Measurements from ENCODE around the gene FARSA.
"Not testable (repeated sequence)": the region's sequence is repeated elsewhere in the genome, so short reads cannot be mapped to it uniquely, and the experiment has no call there.

FARSA gene

DNA sequence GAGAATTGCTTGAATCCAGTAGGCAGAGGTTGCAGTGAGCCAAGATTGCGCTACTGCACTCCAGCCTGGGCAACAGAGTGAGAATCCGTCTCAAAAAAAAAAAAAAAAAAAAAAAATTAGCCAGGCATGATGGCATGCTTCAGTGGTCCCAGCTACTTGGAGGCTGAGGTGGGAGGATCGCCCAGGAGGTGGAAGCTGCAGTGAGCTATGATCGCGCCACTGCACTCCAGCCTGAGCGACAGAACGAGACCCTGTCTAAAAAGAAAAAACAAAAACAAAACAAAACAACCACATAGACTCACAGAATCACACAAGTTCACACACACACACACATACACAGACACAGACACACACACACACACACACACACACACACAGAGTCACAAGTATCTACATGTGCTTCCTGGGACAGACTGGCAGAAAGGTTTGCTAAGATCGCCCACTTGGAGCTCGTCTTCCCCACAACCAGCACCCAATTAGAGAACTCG, 43.2 kb downstream of the FARSA start:
- DNase-seq (ENCODE audit: low read depth), result not testable (repeated sequence)

DNA sequence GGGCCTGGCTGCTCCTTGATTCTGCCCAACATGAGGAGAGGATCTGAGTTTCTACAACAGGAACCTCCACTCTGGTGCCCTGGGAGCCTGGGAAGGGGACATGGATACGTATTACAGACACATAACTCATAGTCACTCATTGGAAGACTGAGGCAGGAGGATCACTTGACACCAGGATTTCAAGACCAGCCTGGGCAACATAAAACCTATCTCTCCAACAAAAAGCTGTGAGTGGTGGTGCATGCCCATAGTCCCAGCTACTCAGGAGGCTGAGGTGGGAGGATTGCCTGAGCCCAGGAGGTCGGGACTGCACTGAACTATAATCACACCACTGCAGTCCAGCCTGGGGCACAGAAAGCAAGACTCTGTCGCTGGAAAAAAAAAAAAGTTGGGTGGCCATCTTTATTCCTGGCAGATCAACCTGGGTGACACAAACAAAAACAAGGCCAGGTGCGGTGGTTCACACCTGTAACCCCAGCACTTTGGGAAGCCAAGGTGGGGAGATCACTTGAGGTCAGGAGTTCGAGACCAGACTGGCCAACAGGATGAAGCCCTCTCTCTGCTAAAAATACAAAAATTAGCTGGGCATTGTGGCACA, 45.4 kb downstream of the FARSA start:
- DNase-seq (ENCODE audit: low read depth), result no peak

DNA sequence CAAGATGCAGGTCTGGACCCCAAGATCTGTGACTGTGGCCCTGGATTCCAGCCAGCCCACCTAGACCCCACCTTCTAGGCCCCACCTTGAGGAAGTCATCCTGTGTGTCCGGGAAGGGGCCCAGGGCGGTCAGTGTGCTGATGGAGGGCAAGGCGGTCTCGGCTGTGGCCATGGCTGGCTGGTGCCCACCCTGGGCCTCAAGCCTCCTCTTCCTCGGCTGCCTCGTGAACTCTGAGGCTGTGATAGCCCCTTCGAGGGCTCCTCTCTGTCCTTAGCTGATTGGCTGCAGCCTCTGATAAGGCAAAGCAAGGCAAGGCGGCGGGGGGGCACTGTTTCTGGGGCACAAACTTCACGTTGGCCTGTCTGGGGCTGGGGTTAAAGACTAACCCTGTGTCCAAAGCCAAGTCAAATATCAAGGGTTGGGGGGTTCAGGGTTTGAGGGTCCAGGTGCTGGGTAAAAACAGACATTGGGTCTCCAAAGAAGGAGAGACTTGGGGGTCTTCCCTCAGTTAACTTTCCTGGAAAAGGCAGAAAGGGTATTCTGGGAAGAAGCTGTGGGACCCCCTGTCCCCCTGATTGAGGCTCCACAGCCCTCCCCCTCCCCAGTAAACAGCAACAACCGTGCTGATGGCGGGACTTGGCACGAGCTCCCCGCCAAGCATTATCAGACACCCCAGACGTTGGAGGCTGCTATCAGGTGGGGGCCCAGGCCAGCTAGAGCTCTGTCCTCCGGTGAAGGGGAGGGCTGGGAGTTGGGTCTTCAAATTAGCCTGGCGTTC, 46.4 kb downstream of the FARSA start, which contains the start of gene KLF1:
Gene KLF1, minus strand, starts transcription at position 233 of the 779 bp plus-strand sequence. Its CDS starts 61 bp downstream, at position 172.
- DNase-seq (ENCODE audit: low read depth), result no peak

DNA sequence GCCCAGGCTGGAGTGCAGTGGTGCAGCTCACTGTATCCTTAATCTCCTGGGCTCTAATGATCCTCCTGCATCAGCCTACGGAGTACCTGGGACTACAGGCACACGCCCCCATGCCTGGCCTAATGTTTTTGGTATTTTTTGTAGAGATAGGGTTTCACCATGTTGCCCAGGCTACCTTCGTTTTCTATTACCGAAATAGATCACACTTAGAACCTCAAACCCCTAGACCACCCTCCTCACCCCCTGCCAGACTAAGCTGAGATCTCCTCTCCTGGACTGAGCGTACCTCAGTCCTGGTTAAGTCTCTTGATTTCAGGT, 46.9 kb downstream of the FARSA start:
- no peak for DNase-seq (ENCODE audit: low read depth)

DNA sequence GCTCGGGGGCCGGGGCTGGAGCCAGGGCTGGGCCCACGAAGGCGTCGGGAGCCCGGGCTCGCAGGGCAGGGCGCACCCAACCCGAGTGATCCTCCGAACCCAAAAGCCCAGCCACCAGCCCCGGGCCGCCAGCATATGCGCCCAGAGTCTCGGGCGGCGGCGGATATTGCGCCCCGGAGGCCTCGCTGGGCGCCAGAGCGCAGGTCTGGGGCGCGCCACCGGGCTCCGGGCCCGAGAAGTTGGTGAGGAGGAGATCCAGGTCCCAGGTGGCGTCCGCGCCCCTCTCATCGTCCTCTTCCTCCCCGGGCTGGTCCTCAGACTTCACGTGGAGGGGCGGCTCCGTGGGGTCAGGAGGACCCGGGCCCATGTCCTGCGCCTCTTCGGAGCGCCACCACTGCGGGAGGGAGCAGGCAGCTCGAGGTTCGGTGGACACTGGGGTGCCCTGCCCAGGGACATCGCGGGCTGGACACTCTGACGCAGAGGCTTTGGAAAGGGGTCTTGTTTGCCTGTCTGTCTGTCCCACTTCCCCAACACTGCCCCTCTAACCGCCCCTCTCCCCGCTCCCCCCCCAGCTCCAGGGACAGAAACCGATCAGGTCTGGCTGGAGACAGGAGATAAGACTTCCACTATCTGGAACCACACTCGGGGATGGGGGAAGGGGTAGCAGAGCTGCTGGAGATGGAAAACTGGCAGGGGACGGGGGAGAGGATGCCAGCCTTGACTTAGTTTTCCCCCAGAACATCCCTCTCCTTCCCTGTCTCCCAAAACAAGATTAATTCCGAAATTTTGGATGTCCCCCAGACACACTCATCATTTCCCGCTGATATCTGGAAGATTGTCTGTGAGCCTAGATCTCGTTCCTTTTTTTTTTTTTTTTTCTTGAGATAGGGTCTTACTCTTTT, 47.5 kb downstream of the FARSA start:
- no peak for DNase-seq (ENCODE audit: low read depth)

DNA sequence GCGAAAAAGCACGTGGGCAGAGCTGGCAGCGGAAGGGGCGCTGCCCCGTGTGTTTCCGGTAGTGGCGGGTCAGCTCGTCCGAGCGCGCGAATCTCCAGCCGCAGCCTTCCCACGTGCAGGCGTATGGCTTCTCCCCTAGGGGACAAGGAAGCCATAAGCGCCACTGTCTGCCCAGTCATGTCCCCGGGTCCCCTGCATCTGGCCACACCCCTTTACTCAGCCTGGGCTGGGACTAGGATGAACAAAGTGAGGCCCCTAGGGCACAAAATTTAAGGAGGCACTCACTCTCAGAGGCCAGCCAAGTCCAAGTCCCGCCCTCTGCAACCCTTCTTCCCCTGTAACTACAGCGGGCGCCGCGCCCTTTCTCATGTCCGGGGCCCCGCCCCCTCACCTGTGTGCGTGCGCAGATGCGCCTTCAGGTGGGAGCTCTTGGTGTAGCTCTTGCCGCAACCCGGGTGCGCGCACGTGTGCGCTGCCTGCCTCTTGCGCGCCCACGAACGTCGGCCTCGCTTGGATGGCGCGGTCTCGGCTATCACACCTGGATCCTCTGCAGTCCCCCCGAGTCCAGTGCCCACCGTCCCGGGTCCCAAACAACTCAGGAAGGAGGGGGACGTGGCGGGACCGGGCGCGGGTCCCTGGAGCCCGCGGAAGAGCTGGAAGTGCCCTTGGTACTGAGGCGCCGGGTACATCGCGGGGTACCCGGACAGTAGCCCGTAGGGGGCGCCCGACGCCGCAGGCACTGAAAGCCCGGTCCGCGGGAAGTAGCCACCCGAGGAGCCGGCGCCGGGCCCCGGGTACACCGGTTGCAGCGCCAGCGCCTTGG, 48.4 kb downstream of the FARSA start:
- no peak for DNase-seq (ENCODE audit: low read depth)

DNA sequence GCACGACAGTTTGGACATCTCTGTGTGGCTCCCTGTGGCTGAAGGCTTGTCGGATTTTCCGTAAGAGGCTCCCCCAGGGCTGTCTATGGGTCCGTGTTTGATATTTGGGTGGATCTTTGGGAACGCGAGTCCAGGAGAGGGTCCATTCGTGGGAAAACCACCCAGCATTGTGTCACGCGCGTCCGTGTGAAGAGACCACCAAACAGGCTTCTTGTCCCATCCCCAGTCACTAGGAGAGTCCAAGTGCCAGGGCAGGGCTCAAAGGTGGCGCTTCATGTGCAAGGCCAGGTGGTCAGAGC, 48.9 kb downstream of the FARSA start:
- no peak for DNase-seq (ENCODE audit: low read depth)

DNA sequence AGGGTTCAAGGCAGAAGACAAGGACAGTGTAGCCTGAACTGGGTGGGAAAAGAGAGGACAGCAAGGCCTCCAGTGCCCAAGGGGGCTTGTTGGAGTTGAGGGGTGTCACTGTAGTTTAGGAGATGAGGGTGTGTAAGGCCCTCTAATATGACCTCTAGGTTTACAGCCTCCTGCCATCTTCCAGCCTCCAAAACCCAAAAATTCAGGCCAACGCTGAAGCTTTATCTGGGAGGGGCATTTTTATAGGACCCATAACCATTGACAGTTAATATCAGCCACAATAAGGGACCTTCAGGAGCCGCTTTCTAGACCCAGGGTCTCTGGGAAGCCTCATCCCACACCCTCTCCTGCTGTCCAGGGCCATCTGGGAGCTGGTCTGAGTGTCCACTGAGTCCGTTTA, 49.3 kb downstream of the FARSA start:
- no peak for DNase-seq (ENCODE audit: low read depth)

DNA sequence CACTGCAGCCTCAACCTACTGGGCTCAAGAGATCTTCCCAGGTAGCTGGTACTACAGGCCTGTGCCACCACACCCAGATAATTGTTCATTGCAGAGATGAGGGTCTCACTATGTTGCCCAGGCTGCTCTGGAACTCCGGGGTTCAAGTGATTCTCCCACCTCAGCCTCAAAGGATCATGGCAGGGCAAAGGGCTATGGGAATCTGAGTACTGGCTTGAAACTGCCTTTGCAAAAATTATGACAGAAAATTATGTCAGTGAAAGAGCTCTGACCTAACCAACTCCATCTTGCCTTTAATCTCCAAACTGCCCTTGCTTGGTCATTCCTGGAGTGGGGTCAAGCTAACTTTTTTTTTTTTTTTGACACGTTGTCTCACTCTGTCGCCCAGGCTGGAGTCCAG, 50.9 kb downstream of the FARSA start:
- DNase-seq (ENCODE audit: low read depth), result no peak

DNA sequence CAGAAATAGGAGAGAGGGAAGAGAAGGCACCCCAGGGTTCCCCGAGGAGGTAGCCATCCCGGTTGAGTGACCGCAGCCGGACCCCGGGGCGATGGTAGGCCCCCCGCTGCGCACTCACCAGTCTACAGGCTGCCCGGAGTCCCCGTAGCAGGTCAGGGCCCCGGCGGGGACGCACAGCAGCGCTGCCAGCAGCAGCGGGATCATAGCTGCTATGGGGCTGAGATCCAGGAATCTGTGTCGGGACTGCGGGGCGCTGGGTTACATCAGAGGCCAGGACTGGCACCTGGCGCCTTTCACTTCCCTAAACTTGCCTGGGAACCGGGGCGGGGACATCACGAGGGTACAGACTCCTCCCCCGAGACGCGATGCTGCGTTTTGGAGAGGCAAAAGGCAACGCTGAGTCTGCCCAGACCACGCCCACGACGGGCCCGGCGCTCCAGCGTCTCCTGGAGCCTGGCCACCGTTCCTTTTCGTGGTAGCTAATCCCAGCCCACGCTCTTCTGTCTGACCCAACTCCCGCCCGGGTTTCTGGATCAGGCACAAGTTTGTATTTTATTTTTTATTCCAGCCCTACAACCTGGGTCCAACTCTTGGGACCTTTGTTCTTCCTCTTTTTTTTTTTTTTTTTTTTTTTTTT, 52.2 kb downstream of the FARSA start, which contains the start of gene DNASE2:
Gene DNASE2, minus strand, starts transcription at position 278 of the 637 bp plus-strand sequence. Its CDS starts 74 bp downstream, at position 204.
- DNase-seq (ENCODE audit: low read depth), result peak; percentile 76

DNA sequence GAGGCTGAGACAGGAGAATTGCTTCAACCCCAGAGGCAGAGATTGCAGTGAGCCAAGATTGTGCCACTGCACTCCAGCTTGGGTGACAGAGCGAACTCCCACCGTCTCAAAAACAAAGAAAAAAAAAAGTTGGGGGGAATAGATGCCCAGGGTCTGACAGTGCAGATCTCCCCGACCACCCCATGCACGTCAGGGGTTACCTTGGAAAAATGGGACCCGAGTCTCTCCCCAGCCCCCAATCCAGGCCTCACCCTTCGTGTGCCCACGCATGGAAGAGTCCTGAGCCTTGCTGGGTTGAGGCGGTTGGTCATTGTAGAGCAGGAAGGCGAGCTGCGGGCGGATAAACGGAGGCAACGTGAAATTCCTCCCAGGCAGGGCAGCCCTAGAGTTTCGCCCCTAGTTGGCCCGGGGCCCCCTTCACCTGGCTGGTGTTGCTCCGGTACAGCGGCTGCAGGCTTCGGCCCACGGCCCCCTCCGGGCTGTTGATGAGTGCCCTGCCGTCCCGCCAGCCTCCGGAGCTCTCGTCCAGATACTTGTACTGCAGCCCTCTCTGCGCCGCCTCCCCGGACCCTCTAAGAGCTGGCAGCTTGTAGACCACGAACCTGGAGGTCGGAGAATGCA, 52.9 kb downstream of the FARSA start:
- no peak for DNase-seq (ENCODE audit: low read depth)

DNA sequence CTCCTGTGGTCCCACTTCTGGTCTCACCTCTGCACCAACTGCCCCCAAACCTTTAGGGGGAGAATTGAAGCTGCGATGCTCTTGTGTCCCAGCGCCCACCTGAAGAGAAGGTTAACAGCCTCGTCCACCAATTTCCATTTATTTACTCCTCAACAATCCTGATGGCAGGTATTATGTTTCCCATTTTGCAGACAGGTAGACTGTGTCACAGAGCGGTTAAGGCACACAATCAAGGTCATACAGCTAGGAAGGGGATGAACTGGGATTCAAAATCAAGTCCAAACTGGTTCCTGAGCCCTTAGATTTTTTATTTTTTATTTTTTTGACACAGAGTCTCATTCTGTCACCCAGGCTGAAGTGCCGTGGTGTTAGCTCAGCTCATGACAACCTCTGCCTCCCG, 58.4 kb downstream of the FARSA start:
- no peak for DNase-seq (ENCODE audit: low read depth)

DNA sequence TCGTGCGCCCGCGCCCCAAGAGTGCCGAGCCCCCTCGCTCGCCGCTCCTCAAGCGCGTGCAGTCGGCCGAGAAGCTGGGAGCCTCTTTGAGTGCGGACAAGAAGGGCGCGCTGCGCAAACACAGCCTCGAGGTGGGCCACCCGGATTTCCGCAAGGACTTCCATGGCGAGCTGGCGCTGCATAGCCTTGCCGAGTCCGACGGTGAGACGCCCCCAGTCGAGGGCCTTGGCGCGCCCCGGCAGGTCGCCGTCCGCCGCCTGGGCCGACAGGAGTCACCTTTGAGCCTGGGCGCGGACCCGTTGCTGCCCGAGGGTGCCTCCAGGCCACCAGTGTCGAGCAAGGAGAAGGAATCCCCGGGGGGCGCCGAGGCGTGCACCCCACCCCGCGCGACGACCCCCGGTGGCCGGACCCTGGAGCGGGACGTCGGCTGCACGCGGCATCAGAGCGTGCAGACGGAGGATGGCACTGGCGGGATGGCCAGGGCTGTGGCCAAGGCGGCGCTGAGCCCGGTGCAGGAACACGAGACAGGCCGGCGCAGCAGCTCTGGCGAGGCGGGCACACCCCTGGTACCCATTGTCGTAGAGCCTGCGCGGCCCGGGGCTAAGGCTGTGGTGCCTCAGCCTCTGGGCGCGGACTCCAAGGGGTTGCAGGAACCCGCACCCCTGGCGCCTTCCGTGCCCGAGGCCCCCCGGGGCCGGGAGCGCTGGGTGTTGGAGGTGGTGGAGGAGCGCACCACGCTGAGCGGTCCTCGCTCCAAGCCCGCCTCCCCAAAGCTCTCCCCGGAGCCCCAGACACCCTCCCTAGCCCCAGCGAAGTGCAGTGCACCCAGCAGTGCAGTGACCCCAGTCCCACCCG, 59.4 kb downstream of the FARSA start:
- no peak for DNase-seq (ENCODE audit: low read depth)

DNA sequence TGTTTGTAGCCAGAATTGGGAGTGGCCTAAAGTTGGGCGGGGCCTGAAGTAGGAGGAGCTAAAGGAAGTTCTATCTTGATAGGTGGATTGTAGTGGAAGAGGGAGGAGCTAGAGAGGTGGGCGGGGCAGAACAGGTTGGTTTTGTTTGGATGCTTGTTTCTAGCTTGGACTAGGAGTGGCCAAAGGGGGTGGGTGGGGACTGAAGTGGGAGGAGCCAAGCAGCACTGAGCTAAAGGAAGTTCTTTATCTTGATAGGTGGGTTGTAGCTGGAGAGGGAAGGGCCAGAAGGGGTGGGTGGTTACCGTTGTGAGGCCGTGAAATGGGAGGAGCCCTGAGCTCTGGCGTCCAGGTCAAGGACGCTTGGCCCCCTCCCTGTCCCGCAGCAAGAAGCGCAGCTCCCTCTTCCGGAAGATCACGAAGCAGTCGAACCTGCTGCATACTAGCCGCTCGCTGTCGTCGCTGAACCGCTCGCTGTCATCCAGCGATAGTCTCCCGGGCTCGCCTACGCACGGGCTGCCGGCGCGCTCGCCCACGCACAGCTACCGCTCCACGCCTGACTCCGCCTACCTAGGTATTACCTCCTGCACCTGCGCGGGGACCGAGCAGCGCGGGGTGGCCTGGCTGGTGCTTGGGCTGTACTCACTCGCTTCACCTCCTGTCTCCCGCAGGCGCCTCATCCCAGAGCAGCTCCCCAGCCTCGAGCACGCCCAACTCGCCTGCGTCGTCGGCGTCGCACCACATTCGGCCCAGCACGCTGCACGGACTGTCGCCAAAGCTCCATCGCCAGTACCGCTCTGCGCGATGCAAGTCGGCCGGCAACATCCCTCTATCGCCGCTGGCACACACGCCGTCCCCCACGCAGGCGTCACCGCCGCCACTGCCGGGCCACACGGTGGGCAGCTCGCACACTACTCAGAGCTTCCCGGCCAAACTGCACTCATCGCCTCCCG, 60.3 kb downstream of the FARSA start:
- DNase-seq (ENCODE audit: low read depth), result no peak

All from HS-27A (cell line).